ENCODE measurements around the gene HGF. TPM values are rescaled to one million over a fixed set of nuclear protein-coding genes. Genes with fewer than 3 reads are reported as not detected.

Gene HGF
- total RNA-seq, 1 donor from 2014 or later, result 17.2 TPM

- no peaks in the 10 kb centered on the region for H3K4me1 ChIP-seq
- no peak for DNase-seq
- no peak for TF ChIP-seq CTCF (IDR thresholded peaks at IDR 0.05)
Measured at GRCh38 chr7:81704595-81704994, 65.3 kb downstream of the HGF start.

GRCh38 chr7:81698965-81699364 lies 70.9 kb downstream of the HGF start:
- no peaks in the 10 kb centered on the region for H3K36me3 ChIP-seq
- ATAC-seq, result no peak
- TF ChIP-seq CTCF (IDR thresholded peaks at IDR 0.05), result no peak
- no peaks in the 10 kb centered on the region for H3K4me1 ChIP-seq
- no peak overlapping the region for H3K4me3 ChIP-seq
- no peaks in the 10 kb centered on the region for H3K9me3 ChIP-seq
- no peak overlapping the region for H3K27ac ChIP-seq
- intact Hi-C loops (cut with DNase I), result no loop called here
- H3K27me3 ChIP-seq (ENCODE audit: low read depth), result no peaks in the 10 kb centered on the region
- DNase-seq, result no peak

More at GRCh38 chr7:81704595-81704994, 65.3 kb downstream of the HGF start:
- intact Hi-C loops (cut with DNase I), result no loop called here
- Histone ChIP-seq H3K9me3 (no peaks in the 10 kb centered on the region), H3K27me3 (ENCODE audit: low read depth) (no peaks in the 10 kb centered on the region), H3K4me3 (no peak overlapping the region), H3K27ac (no peak overlapping the region), H3K36me3 (no peaks in the 10 kb centered on the region)
- ATAC-seq, result no peak

GRCh38 chr7:81694711-81695110 lies 75.1 kb downstream of the HGF start:
- Histone ChIP-seq H3K36me3 (no peaks in the 10 kb centered on the region), H3K27me3 (ENCODE audit: low read depth) (no peaks in the 10 kb centered on the region), H3K27ac (no peak overlapping the region), H3K9me3 (no peaks in the 10 kb centered on the region), H3K4me3 (no peak overlapping the region), H3K4me1 (no peaks in the 10 kb centered on the region)
- DNase-seq, result no peak
- intact Hi-C loops (cut with DNase I), result no loop called here
- ATAC-seq, result no peak
- no peak for TF ChIP-seq CTCF (IDR thresholded peaks at IDR 0.05)

DNA sequence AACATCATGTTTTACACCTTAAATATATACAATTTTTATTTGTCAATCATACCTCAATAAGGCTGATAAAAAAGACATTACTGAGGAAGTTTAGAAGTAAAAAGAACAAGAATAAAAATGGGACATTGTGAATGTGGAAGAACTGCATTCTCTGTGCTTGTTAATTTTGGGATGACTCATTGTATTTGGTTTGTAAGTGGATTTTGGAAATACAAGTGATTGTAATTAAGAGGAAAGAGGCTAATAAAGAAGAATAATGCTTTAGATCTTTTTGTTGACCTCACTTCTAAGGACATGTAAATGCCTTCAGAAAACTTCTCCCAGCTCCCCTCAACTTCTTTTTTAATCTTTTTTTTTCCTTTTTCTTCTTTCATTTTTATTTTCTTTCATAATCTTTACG lies 76.0 kb downstream of the HGF start:
- Histone ChIP-seq H3K36me3 (no peaks in the 10 kb centered on the region), H3K27ac (no peak overlapping the region), H3K27me3 (ENCODE audit: low read depth) (no peaks in the 10 kb centered on the region), H3K9me3 (no peaks in the 10 kb centered on the region), H3K4me1 (no peaks in the 10 kb centered on the region), H3K4me3 (no peak overlapping the region)
- DNase-seq (no peak), ATAC-seq (no peak)
- TF ChIP-seq CTCF (IDR thresholded peaks at IDR 0.05), result no peak
- intact Hi-C loops (cut with DNase I), result no loop called here

GRCh38 chr7:81693080-81693479 lies 76.8 kb downstream of the HGF start:
- Histone ChIP-seq H3K9me3 (no peaks in the 10 kb centered on the region), H3K36me3 (no peaks in the 10 kb centered on the region), H3K4me3 (no peak overlapping the region), H3K4me1 (no peaks in the 10 kb centered on the region), H3K27me3 (ENCODE audit: low read depth) (no peaks in the 10 kb centered on the region), H3K27ac (no peak overlapping the region)
- TF ChIP-seq CTCF (IDR thresholded peaks at IDR 0.05), result no peak
- DNase-seq (no peak), ATAC-seq (no peak)
- intact Hi-C loops (cut with DNase I), result no loop called here
